SK-N-MC (cell line): Measurements from ENCODE around the gene CCN5.

Experiments used
- EZH2 ChIP-seq: fragments of 200-600 bp; sonication (generic); IDR thresholded peaks from one replicate; pipeline ENCODE4 v1.6.1; 2017; ENCODE audit warnings: antibody characterized with exemption
- FOXP2 ChIP-seq: optimal IDR thresholded peaks from 2 replicates; pipeline ENCODE3; 2011; ENCODE audit warnings: mild to moderate bottlenecking, moderate library complexity; ENCODE audit not compliant: insufficient read depth; ENCODE audit errors: extremely low read length, control extremely low read depth
- POLR2AphosphoS5 ChIP-seq: IDR thresholded peaks from 2 replicates; pipeline ENCODE4 v1.6.1; 2012; ENCODE audit warnings: mild to moderate bottlenecking, low read depth, low read length, borderline replicate concordance

- no peak for TF ChIP-seq POLR2AphosphoS5
- no peak for TF ChIP-seq EZH2
- no peak for TF ChIP-seq FOXP2
Measured at GRCh38 chr20:44745122-44745597, 30.0 kb downstream of the CCN5 start.
